NCI-H69 (cell line): ENCODE measurements around the gene PPP4R4.
A peak's percentile ranks its signal among the peaks of the same experiment; 100 is the strongest.
"Not testable (repeated sequence)": the region's sequence is repeated elsewhere in the genome, so short reads cannot be mapped to it uniquely, and the experiment has no call there.

Experiments
- DNase-seq: peaks from one replicate; lab custom pipeline; 2025; lab: John Stamatoyannopoulos, UW

The PPP4R4 gene

GRCh38 chr14:94143711-94144110 is 30.4 kb upstream of the PPP4R4 start:
- no peak for DNase-seq

GRCh38 chr14:94144765-94145164 is 29.4 kb upstream of the PPP4R4 start:
- peak; percentile 80 for DNase-seq

GRCh38 chr14:94145902-94146527 is 28.1 kb upstream of the PPP4R4 start:
- peak; percentile 99 for DNase-seq

- DNase-seq, result no peak
Observed at GRCh38 chr14:94152676-94153075, 21.4 kb upstream of the PPP4R4 start.

- no peak for DNase-seq
Observed at GRCh38 chr14:94153750-94154342, 20.3 kb upstream of the PPP4R4 start.

- DNase-seq, result not testable (repeated sequence)
Observed at GRCh38 chr14:94156143-94156542, 18.0 kb upstream of the PPP4R4 start.

GRCh38 chr14:94157197-94157596 is 16.9 kb upstream of the PPP4R4 start:
- peak; percentile 77 for DNase-seq

- peak; percentile 76 for DNase-seq
Observed at GRCh38 chr14:94158239-94158883, 15.8 kb upstream of the PPP4R4 start.

GRCh38 chr14:94161058-94161457 is 13.1 kb upstream of the PPP4R4 start:
- DNase-seq, result peak; percentile 24

GRCh38 chr14:94161981-94162380 is 12.1 kb upstream of the PPP4R4 start:
- DNase-seq, result peak; percentile 22

- no peak for DNase-seq
Observed at GRCh38 chr14:94162466-94162865, 11.7 kb upstream of the PPP4R4 start.

GRCh38 chr14:94163796-94164195 is 10.3 kb upstream of the PPP4R4 start:
- peak; percentile 45 for DNase-seq

- peak; percentile 88 for DNase-seq
Observed at GRCh38 chr14:94164685-94165431, 9.3 kb upstream of the PPP4R4 start.

GRCh38 chr14:94165744-94166143 is 8.4 kb upstream of the PPP4R4 start:
- peak; percentile 36 for DNase-seq

GRCh38 chr14:94170136-94170535 is 4.0 kb upstream of the PPP4R4 start:
- DNase-seq, result no peak

- DNase-seq, result peak; percentile 73
Observed at GRCh38 chr14:94171208-94171607, 2.9 kb upstream of the PPP4R4 start.

GRCh38 chr14:94172545-94172944 is 1.6 kb upstream of the PPP4R4 start:
- DNase-seq, result peak; percentile 55

GRCh38 chr14:94173471-94173884 is 644 bp upstream of the PPP4R4 start:
- DNase-seq, result no peak

- no peak for DNase-seq
Observed at GRCh38 chr14:94174604-94175010, 485 bp downstream of the PPP4R4 start.

- DNase-seq, result peak; percentile 70
Observed at GRCh38 chr14:94175011-94175745, 1.1 kb downstream of the PPP4R4 start.

- peak; percentile 36 for DNase-seq
Observed at GRCh38 chr14:94175747-94176146, 1.6 kb downstream of the PPP4R4 start.

GRCh38 chr14:94176808-94177207 is 2.7 kb downstream of the PPP4R4 start:
- no peak for DNase-seq
